Measurements from ENCODE around the gene GABRA5. TPM values are rescaled to one million over a fixed set of nuclear protein-coding genes. Genes with fewer than 3 reads are reported as not detected.

GABRA5 gene
- total and polyA plus RNA-seq, 5 experiments from 2014 or later, result not detected

GRCh38 chr15:26996250-26996649 is 129.4 kb downstream of the GABRA5 start:
- POLR2A ChIA-PET, result no interaction called here
- no peak overlapping the region for H3K27ac Mint-ChIP-seq
- no peak overlapping the region for H3K4me3 Mint-ChIP-seq
- H3K27me3 Mint-ChIP-seq, result peaks cover 0 to 4% (median 0%) of the 10 kb centered on the region in 5 donors
- no peaks in the 10 kb centered on the region for H3K4me1 Mint-ChIP-seq
- ATAC-seq, result no peak
- no peaks in the 10 kb centered on the region for H3K36me3 Mint-ChIP-seq
- peaks cover 2 to 47% (median 11%) of the 10 kb centered on the region in 9 donors for H3K9me3 Mint-ChIP-seq
- no peak for DNase-seq

Other genes starting within 250 kb of the GABRA5 start
- gene GABRB3, start 94.0 kb upstream of the GABRA5 start, total RNA-seq, result not detected
- gene GABRB3, start 94.0 kb upstream of the GABRA5 start, polyA plus RNA-seq, result not detected
- gene GABRG3, start 104.1 kb downstream of the GABRA5 start, total RNA-seq, result not detected
- not detected for gene GABRG3, start 104.1 kb downstream of the GABRA5 start, polyA plus RNA-seq